ENCODE measurements around the gene ARHGAP42.
"Not testable (repeated sequence)": the region's sequence is repeated elsewhere in the genome, so short reads cannot be mapped to it uniquely, and the experiment has no call there.

The ARHGAP42 gene

GRCh38 chr11:100981196-100981824 is 294.2 kb downstream of the ARHGAP42 start:
- DNase-seq, result no peak

- DNase-seq, result no peak
These were observed 297.6 kb downstream of the ARHGAP42 start for GRCh38 chr11:100984668-100985067.

GRCh38 chr11:100990931-100991330 is 303.8 kb downstream of the ARHGAP42 start:
- DNase-seq, result no peak

GRCh38 chr11:100991541-100991940 is 304.5 kb downstream of the ARHGAP42 start:
- no peak for DNase-seq

DNA sequence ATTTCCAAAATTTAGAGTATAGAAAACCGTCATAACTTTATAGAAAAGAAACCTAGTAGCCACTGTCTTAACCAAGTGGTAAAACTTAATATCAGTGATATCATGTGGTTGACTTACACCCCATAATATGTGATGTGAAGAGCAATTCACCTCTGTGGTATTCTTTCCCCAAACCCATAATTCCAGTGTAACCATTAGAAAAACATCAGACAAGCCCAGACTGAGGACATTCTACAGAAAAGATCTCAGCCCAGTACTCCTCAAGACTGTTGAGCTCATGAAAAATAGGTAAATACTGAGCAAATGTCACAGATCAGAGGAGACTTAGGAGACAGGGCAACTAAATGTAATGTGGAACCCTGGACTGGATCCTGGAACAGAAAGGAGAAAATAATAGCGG is 307.9 kb downstream of the ARHGAP42 start:
- no peak for DNase-seq

DNA sequence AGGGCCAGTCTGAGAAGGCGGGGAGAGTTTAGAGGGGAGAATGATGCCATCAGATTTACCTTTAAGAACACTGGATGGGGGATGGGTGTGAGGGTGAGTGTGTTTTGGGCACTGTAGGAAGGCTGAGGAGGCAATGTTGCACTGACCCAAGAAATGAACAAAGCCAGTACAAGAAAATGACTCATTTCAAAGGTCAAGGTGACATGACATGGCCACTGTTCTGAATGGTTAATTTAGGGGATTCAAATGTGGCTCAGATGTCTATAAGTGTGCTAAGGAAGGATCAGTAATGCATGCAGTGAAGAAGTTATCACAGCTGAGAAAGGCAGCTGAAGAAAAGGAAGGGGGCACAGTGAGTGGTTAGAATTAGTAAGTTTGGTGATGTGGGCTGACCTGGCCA is 312.7 kb downstream of the ARHGAP42 start:
- DNase-seq, result no peak

DNA sequence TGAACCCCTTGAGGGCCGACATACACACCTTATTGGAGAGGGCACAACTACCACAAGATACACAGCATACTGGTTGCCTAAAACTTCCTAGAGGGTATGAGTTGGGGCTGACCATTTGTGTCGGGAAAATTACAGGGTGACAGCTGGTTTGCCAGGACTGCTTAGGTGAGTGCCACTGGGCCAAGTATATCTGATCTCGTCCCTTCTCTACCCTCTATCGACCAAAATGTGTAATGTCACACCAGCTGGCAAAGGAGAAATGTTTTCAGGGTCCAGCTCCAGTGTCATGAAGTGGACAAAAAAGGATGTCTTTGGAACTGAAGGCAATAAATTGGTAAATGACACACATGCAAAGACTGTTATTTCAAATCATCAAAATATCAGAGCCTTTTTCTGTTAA is 316.4 kb downstream of the ARHGAP42 start:
- DNase-seq, result no peak

- DNase-seq, result peak; percentile 15 to 25
These were observed 322.0 kb downstream of the ARHGAP42 start for GRCh38 chr11:101008961-101009689.

DNA sequence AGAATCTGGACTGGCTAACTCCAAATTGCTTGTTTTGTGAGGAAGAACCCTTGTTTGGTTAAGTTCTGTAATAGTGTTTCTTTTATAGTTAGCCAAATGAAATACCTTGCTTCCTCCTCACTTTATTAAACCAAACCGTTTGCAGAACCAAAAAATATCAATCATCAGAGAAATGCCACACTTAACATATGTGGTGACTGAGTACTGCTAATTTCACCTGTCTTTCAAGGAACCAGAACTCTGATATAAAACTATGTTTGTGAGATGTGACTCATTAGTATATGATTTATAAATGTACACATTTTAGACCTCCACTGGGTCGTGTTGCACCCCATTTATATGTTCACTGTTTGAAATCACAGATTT is 322.6 kb downstream of the ARHGAP42 start:
- no peak for DNase-seq

DNA sequence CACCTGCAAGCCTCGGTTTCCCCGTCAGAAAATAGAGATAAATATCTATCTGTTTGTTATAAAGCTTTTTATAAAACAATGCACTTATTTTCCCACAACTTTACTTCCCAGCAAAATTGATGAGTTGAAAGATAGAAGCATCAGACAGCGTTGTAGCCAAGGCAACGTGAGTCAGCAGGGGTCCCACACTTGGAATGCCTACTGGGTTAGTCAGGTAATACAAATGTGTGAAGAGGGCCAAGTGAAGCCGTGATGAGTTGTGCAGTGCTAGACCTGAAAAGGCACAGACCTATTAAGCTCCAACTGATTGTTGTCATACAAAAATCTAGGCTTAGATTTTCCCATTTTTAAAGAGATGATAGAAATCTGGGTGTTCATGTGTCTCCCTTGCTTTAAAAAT is 323.8 kb downstream of the ARHGAP42 start:
- no peak for DNase-seq

- DNase-seq, result no peak
These were observed 324.8 kb downstream of the ARHGAP42 start for GRCh38 chr11:101011881-101012280.

- DNase-seq, result not testable (repeated sequence)
These were observed 326.6 kb downstream of the ARHGAP42 start for GRCh38 chr11:101013702-101014101.

DNA sequence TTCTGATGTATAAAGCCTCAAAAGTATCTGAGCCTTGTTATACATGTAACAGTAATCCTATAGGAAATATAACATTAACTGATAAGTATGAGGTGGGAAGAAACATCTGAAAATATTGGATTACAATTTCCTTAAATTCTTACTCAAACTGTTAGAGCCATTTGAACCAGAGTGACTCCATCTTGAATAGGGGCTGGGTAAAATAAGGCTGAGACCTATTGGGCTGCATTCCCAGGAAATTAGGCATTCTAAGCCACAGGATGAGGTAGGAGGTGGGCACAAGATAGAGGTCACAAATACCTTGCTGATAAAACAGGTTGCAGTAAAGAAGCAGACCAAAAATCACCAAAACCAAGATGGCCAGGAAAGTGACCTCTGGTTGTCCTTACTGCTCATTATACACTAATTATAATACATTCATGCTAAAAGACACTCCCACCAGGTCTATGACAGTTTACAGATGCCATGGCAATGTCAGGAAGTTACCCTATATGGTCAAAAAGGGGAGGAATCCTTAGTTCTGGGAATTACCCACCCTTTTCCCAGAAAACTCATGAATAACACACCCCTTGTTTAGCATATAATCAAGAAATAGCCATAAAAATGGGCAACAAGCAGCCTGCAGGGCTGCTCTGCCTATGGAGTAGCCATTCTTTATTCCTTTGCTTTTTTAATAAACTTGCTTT is 327.7 kb downstream of the ARHGAP42 start:
- no peak for DNase-seq

DNA sequence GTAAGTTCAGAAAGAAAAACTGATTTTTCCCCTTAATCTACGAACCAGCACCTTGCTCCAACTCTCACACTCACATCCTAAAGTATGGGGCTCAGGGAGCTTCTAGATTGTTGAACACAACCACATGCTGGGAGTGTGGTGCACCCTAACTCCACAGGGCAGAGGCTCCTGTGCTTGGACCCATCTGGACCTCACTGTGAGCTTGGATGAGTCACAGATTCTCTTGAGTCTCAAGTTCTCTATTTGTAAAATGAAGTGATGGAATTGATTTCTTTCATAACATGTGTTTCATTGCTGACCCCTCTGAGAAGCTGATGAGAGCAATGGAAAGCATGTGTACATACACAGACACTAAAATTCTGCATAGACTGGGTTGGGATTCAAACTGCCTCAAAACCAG is 332.8 kb downstream of the ARHGAP42 start:
- DNase-seq, result no peak

GRCh38 chr11:101022256-101022655 is 335.2 kb downstream of the ARHGAP42 start:
- DNase-seq, result no peak

GRCh38 chr11:101028644-101029043 is 341.6 kb downstream of the ARHGAP42 start:
- DNase-seq, result no peak

DNA sequence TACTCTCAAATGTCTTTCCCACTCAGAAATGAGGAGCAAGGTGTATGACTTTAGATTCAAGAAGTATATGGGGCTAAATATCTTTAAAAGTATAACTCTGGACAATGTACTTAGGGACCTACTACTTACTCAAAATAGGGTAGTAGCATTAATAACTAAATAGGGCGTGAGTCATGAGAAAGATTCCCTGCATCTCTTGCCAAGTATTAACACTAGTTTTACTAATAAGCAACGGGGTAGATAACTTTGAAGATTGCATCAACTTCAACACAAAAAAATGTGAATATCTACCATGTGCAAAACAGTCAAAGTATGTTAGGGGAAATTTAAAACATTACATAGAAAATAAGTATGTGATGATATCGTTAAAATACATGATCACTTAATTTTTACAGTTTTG is 342.9 kb downstream of the ARHGAP42 start:
- no peak for DNase-seq

DNA sequence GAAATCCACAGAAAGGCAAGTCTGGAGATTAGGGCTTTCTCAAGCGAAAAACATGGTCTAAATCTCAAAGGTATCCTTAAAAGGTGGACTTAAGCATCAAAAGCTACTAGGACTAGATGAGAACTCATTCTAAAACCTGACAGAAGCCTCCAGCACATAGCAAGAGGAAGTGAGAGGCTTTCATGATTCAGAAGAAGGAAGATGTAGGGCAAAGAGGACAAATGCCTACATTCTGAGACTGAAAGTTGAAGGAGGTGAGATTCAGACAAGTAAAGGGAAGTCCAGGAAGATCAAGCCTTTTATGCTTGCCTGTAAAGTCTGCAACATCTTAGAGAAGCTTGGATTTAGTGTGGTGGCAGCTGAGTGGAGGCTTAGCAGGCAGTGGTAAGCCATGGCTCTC is 343.6 kb downstream of the ARHGAP42 start:
- no peak for DNase-seq

- DNase-seq, result no peak
These were observed 344.6 kb downstream of the ARHGAP42 start for GRCh38 chr11:101031713-101032112.

DNA sequence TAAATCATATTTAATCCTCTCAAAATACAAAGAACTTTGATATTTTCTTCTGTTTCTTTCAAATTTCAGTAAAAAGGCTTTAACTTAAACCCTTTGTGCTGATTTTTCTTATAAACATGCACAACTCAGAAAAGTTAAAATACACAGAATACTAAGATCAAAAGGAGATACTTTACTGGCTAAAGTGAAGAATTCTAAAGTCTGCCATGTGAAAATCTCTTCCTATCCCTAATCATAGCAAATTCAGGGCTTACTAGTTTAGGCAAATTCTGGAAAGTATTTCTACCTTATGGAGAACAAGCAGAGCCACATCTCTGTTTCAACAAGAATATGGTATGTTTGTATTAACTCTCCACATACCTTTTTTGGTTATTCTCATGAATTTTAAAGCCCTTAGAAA is 345.9 kb downstream of the ARHGAP42 start:
- no peak for DNase-seq

- no peak for DNase-seq
These were observed 347.0 kb downstream of the ARHGAP42 start for GRCh38 chr11:101034076-101034475.

DNA sequence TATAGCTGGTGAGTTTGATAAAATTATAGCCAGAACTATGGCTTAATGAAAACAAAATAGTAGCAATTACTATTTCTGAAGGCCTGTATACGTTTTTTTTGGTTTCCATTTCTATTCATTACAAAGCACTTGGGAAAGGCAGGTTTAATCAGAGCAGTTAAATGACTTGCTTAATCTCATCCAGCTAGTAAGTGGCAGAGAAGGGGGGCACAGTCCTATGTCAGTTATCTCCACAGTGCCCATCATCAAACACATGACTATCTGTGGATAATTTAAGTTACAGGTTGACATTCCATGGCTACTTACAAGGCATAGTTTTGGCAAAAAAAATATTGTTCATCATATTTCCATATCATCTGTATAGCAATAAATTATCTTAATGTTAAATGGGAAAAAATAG is 348.8 kb downstream of the ARHGAP42 start:
- DNase-seq, result no peak

Measured in inflammatory macrophage treated with lipopolysaccharide for 1 hour (primary cell).